LHCN-M2 (cell line): ENCODE results near the gene POTEH. TPM values are rescaled to one million over a fixed set of nuclear protein-coding genes. Genes with fewer than 3 reads are reported as not detected.
"Not testable (repeated sequence)": the region's sequence is repeated elsewhere in the genome, so short reads cannot be mapped to it uniquely, and the experiment has no call there.

Experiments
- DNase-seq: peaks from one replicate; pipeline ENCODE4 v3.0.0-alpha.2; 2012; ENCODE audit warnings: low read depth
- polyA plus RNA-seq: library from polyadenylated mRNA; unstranded; fragments of >200 nt; gene quantifications from one replicate; pipeline ENCODE4 v1.2.1, GENCODE V29; 2012; ENCODE audit warnings: missing spikeins
- total RNA-seq: library from RNA; depleted of rRNA; stranded (reverse); fragments of >200 nt; gene quantifications from 2 replicates; pipeline ENCODE4 v1.2.3, GENCODE V29; 2014; rRNA removed

Gene POTEH
- not detected in 2 replicates for total RNA-seq
- polyA plus RNA-seq, result not detected

DNA sequence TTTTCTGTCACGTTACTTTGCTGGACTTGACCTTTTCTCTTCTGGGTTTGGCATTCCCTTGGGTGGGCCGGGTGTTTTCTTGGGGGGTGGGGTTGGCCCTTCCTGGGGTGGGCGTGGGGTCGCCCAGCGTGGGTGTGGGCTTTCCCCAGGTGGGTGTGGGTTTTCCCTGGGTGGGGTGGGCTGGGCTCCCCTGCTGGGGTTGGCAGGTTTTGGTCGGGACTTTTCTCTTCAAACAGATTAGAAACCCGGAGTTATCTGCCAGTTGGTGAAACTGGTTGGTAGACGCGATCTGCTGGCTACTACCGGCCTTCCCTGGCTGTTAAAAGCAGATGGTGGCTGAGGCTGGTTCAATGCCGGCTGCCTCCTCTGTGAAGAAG is at the start of gene POTEH:
Gene POTEH, plus strand, starts transcription at position 278 of the 377 bp plus-strand sequence. Its CDS starts 52 bp downstream, at position 330.
- not testable (repeated sequence) for DNase-seq

GRCh38 chr22:15642288-15642861 is 47.5 kb upstream of the POTEH start:
- not testable (repeated sequence) for DNase-seq

DNA sequence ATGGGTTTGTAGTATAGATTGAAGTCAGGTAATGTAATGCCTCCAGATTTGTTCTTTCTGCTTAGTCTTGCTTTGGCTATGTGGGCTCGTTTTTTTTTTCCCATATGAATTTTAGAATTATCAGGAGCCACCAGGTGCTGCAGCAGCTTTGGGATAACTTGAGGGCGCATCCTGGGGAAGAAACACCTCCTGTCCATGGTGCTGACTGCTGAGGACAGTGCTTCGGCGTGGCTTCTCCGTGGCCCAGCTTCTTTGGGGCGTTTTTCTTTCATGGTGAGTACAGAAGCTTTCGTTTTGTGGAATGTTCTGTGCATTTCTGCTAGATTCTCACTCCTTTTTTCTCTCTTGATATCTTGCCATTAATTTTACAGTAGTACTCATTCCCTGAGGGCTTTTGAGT is 37.9 kb upstream of the POTEH start:
- not testable (repeated sequence) for DNase-seq

- DNase-seq, result not testable (repeated sequence)
Observed at GRCh38 chr22:15652738-15653137, 37.1 kb upstream of the POTEH start.

DNA sequence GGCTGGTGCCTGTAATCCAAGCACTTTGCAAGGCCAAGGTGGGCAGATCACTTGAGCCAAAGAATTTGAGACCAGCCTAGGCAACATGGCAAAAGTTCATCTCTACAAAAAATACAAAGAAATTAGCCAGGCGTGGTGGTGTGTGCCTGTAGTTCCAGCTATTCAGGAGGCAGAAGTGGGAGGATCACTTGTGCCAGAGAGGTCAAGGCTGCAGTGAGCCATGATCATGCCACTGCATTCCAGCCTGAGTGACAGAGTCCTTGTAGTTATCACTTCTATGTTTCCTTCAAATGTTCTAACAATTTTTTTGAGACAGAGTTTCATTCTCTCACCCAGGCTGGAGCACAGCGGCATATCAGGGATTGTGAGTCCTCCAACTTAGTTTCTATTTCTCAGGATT is 36.6 kb upstream of the POTEH start:
- DNase-seq, result not testable (repeated sequence)

- not testable (repeated sequence) for DNase-seq
Observed at GRCh38 chr22:15661102-15661501, 28.7 kb upstream of the POTEH start.

DNA sequence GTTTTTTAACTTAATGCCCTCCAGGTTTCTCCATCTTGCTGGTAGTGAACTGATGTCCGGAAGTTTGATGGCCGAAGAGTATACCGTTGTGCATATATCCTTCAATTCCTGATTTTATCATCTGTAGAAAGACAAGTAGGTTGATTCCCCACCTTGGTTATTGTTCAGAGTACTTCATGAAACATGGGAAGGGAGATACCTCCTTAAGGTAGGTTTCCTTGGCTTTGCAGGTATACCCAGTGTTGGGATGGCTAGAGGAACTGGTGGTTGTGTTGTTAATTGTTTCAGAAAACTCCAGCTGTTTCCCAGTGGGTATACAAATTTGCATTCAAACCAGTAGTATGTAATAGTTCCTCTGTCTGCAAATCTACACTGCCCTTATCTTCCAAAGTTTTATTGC is 25.1 kb upstream of the POTEH start:
- DNase-seq, result not testable (repeated sequence)

DNA sequence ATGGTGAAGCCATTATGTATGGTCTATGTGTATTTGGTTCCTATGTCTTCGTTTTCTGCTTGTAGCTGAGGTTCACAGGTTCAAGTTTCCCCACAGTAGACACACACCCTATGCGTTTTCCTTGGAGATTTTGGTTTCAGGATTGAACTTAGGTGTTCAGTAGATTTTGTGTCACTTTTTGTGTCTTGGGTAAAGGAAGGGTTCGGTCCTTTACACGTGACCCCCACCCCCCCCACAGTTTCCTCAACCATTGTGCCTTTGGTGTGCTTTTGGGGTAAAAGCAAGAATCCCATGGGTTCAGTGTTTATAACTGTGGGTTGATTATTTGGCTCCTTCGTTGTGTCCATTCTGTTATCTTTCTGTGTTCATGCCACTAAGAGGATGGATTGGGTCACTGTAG is 24.3 kb upstream of the POTEH start:
- not testable (repeated sequence) for DNase-seq

GRCh38 chr22:15669430-15669829 is 20.4 kb upstream of the POTEH start:
- DNase-seq, result not testable (repeated sequence)

GRCh38 chr22:15679702-15680101 is 10.1 kb upstream of the POTEH start:
- not testable (repeated sequence) for DNase-seq

DNA sequence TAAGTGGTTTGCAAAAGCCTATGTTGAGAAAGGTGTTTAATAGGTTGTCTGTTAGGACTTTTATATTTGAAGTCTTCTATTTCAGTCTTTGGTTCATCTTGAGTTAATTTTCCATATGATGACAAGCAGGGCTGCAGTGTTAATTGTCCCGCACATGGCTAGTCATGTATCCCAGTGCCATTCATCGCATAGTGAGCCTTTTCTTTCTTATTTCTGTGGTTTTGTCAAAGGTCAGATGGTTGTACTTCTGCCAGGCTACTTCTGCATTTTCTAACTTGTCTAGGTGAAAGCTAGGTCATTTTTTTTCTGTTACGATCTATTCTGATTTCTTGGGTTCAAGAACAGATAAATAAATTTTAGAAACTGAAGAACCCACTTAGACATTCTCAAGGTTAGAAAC is 5.7 kb upstream of the POTEH start:
- DNase-seq, result not testable (repeated sequence)

- not testable (repeated sequence) for DNase-seq
Observed at GRCh38 chr22:15684695-15685094, 5.1 kb upstream of the POTEH start.

- not testable (repeated sequence) for DNase-seq
Observed at GRCh38 chr22:15685641-15686040, 4.2 kb upstream of the POTEH start.

GRCh38 chr22:15687086-15687485 is 2.7 kb upstream of the POTEH start:
- DNase-seq, result not testable (repeated sequence)

DNA sequence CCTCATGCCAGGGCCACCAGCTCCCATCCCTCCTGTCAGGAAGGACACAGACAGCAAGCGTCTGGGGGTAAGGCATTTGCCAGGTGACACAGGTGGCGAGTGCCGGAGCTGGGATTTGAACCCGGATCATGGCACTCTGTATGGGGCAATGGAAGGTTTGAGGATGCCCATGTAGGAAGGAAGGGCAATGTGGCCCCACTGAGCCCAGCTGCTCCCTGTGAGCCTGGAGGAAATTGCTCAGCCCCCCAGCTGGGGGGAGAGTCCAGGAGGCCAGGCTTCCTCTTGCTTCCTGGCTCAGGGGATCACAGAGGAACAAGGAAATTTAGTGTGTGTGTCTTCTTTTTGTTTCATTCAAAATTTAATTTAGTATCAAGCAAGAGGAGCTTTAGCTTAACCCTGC is 2.1 kb upstream of the POTEH start:
- not testable (repeated sequence) for DNase-seq

GRCh38 chr22:15688090-15688489 is 1.7 kb upstream of the POTEH start:
- not testable (repeated sequence) for DNase-seq

DNA sequence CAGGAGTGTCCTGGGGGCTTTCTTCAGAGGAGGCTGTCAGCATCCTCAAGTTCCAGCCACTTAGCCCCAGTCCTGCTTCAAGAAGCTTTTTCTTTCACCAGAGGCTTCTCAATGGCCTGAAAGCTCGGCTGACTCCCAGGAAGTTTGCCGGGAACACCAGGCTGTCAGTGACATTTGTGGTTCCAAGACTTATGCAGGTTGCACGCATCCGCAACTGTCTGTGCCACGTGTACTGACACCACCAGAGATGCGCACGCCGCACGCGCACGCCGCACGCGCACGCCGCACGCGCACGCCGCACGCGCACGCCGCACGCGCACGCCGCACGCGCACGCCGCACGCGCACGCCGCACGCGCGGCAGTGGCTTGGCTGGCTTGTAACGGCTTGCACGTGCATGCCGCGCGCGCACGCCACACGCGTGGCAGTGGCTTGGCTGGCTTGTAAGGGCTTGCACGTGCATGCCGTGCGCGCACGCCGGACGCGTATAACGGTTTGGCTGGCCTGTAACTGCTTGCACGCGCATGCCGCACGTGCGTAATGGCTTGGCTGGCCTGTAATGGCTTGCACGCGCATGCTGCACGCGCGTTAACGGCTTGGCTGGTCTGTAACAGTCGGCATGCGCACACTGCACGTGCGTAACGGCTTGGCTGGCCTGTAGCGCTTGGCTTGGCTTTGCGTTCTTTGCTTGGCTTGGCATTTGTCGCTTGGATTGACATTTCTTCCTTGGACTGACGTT is 646 bp upstream of the POTEH start:
- not testable (repeated sequence) for DNase-seq

GRCh38 chr22:15713600-15713999 is 23.8 kb downstream of the POTEH start:
- DNase-seq, result not testable (repeated sequence)

GRCh38 chr22:15714125-15714524 is 24.3 kb downstream of the POTEH start:
- DNase-seq, result not testable (repeated sequence)

GRCh38 chr22:15721884-15722283 is 32.1 kb downstream of the POTEH start:
- DNase-seq, result not testable (repeated sequence)

- DNase-seq, result not testable (repeated sequence)
Observed at GRCh38 chr22:15729209-15729917, 39.5 kb downstream of the POTEH start.

- not testable (repeated sequence) for DNase-seq
Observed at GRCh38 chr22:15731023-15731422, 41.2 kb downstream of the POTEH start.
